Measurements from ENCODE around the gene KIAA0825.

The KIAA0825 gene, protein sequence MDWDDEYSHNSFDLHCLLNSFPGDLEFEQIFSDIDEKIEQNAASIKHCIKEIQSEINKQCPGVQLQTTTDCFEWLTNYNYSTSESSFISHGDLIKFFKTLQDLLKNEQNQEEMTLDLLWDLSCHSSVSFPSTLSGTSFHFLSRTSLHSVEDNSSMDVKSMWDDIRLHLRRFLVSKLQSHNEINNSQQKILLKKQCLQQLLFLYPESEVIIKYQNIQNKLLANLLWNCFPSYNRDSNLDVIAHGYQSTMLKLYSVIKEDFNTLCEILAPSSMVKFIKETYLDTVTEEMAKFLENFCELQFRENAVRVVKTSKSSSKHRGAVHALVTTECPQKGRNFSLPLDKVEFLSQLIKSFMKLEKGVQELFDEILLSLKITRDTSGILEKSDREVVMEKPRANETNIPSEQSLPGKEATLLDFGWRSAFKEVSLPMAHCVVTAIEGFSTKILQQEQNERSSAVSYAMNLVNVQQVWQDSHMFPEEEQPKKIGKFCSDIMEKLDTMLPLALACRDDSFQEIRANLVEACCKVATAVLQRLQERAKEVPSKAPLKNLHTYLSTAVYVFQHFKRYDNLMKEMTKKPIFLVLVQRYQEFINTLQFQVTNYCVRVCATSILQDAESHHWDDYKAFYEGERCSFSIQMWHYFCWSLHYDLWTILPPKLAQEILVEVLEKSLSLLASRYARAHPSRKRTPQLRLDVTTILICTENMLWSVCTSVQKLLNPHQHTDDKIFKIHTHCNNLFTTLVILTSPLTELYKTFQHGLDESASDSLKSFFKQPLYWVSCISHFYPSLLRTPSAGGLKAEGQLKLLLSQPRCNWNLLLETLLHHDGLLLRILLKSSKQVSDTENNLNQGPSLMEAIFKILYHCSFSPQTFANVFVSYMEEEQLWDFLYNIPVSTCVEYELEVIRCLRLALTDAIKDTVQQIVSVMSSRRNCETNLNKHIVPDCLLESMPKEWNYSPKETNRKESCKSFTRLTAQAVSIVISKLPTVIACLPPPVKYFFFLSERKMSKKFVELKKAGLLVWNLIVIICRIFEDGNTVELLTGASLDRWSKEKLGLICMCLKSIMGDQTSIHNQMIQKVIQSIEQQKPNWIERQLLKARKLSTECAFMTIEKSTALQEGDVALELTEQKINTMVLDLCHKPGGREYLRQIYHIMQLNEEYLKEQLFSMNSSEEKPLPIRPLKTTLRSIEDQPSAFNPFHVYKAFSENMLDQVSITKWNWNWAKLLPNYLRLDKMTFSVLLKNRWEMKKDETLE (N-terminal part only)

DNA sequence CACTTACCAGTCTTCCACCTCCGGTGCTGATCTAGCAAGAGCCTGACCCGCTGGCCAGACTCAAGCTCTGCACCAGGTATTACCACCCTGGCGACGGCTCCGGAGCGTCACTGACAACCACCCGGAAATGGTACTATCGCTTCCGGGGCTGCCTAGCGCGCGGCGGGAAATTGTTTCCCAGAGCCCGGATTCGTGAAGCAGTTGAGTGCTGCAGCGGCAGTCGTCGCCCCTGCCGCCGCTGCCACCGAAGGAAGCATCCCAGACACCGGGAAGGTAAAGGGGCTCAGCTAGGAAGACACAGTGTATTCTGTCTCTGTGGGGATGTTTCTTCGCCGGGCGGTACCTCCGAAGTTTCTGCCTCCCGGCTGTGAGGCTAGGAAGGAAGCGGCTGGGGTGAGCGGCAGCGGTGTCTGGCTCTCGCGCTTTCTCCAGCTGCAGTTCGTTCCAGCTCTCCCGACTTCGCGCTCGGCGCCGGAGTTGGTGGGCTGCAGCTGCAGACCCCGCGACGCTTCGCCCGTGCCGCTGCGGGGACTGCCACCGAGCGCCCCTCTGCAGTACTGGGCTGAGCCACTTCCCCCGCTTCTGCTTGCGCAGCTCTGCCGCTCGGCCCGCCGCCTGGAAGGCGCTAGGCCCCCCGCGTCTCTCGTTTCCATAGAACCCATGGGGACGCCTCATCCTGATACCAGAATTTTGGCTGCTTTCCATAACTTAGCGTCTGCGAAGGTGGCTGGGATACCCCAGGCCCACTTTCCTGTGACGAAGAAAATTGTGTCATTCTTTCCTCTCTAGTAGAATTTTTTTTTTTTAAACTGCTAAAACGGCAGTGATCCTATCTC, at the start of gene KIAA0825, which contains the start of gene SLF1:
Gene KIAA0825 (minus strand): TSS at position 112 of the 836 bp plus-strand sequence. CDS start 81,478 bp downstream, outside the sequence.
Gene SLF1 (plus strand): TSS at position 177 of the 836 bp plus-strand sequence. CDS start 10,142 bp downstream, outside the sequence.
- DNase-seq: peak; percentile 80 to 81

DNA sequence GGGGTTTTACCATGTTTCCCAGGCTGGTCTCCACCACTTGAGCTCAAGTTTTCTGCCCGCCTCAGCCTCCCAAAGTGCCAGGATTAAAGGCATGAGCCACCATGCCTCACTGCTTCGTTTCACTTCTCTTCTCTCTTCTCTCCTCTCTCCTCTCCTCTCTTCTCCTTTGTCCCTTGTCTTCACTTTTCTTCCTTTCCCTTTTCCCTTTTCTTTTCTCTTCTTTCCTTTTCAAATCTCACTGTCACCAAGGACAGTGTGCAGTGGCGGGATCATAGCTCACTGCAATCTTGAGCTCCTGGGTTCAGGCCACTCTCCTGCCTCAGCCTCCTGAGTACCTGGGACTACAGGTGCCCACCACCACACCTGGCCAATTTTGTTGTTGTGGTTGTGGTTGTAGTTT, 49.5 kb upstream of the KIAA0825 start:
- DNase-seq: no peak

DNA sequence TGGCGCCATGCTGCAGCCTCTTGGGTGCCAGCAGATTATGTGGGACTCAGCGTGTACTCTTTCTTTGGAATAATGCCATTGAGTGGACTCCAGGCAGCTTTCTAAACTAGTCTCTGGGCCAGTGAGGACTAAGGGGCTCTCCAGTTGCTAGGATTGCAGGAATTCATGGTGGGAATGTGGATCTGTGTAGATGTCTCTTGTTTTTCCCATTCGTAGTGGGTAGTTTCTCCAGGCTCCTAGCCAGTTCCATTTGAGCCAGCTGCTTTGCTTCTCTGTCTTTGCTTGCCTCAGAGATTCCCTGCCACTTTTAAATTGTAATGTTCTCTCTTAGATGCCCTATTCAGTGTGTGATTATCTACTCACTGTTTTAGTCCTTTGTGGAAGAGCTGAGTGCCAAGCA, 42.7 kb upstream of the KIAA0825 start:
- no peak for DNase-seq

DNA sequence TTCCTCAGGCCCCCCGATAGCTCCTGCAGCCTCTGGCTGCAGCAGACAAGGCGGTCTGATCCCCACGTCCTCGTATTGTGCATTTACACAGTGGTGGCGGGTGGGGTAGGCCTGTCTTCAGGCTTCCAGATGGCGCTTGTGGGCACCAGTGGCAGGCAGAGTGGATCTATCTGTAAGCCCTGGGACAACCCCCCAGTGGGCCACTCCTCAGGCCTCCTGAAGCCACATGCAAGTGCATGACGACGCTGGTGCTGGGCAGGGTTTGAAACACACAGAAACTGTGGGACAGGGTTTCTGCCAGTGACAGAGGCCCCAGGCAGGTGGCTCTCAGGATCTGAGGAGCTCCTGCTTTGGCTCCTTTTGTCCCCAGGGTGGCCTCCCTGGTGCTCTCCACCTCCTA, 42.1 kb upstream of the KIAA0825 start:
- no peak for DNase-seq

DNA sequence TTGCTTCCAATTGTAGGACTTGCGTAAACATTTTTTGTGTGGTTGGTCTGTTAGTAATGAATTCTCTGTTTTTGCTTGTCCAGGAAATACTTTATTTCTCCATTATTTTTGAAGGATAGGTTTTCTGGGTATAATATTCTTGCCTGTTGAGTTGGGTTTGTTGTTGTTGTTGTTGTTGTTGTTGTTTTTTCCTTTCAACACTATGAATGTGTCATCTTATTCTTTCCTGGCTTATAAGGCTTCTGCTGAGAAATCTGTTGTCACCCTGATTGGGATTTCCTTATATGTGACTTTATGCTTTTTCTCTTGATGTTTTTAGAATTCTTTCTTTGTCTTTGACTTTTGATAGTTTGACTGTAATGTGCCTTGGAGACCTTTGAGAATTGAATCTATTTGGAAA, 39.9 kb upstream of the KIAA0825 start:
- no peak for DNase-seq

DNA sequence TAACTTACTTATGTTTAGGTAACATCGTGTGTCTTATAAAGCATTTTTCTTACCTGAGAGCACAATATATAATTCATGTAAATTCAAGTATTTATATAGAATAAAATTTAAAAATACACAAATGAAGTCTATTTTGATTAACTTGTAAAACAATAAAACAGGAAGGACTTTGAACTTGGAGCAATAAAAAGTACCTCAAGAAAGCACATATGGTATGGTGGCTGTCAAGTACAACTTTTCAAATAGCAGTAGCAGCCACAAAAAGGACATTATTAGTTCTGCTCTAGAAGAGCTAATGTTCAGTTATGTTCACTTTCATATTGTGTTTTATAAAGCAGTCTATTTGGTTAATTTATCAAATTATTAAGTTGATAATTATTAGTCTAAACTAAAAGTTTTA, 31.5 kb upstream of the KIAA0825 start:
- no peak for DNase-seq

DNA sequence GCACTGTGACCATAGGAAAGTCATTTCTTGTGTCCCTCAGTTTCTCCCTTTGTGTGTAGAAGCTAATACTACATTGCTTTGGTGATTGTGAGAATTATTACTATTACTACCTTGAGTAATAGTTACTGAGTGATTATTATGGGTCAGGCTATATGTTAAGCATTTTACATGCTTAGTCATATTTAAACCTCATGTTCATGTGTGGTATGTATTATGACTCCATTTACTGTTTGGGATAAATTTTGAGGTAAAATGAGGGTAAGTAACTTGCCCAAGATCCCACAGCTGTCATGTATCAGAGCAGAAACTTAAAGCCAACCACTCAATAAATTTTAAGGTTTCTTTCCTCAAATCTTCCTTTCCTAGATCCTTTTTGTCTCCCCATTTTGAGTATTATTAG, 28.4 kb upstream of the KIAA0825 start:
- DNase-seq: no peak

DNA sequence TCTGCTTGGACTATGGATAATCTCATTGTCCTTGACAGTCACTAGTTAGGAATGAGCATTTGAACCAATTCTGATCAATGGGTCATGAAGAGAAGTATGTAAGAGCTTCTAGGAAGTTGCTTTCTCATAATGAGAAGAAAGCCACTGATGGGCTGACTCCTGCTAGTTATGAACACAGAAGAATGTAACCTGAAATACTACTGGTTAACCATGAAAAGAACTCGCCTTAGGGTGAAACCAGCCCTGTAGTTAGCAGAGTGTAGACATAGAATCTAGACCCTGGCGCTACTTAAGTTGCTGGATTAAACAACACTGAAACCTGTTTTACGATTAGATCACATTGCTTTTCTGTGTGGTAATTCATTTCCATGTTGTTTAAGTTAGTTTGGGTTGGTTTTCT, 26.6 kb upstream of the KIAA0825 start:
- DNase-seq: no peak

DNA sequence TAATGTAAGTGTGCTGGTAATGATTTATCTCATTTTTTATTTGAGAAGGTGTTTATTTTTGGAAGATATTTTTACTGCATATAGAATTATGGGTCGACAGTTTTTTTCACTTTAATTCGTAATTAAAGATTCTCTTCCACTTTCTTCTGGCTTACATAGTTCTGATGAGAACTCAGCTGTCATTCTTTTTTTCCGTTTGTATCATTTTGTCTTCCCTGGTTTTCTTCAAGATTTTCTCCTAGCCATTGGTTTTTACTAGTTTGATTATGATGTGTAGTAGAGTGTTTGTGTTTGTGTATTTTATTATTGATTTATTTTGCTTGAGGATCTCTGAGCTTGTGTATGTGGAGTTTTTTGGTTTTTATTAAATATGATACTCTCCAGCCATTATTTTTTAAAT, 21.8 kb upstream of the KIAA0825 start:
- DNase-seq: no peak

DNA sequence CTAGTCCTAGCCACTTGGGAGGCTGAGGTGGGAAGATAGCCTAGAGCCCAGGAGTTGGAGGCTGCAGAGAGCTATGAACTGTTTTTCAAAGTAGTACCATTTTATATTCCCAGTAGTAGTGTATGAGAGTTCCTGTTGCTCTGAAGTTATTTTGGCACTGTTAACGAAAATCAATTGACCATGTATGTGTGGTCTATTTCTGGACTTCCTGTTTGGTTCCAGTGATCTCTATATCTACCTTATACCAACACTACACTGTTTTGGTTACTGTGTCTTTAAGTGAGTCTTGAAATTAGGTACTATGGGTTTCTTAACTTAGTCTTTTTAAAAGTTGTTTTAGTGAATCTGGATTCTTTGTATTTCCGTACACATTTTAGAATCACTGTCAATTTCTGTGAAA, 13.6 kb upstream of the KIAA0825 start:
- DNase-seq: no peak

DNA sequence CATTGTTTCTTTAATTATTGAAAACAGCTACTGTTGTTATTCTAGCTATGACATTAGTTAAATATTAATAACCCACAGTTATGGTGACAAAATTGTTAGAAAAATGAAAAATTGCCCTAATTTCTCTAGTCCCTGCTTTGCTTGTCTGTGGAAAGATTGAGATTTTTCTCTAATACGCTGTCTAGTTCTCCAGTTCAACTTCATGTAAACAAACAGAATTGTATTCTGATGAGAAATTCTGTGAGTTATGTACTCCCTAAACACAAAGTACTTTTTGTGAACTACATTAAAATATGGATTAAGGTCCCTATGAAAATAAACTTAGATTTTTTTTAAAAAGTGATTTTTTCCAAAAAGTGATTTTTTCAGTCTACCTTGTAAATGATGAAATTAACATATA, 8.8 kb upstream of the KIAA0825 start:
- no peak for DNase-seq

DNA sequence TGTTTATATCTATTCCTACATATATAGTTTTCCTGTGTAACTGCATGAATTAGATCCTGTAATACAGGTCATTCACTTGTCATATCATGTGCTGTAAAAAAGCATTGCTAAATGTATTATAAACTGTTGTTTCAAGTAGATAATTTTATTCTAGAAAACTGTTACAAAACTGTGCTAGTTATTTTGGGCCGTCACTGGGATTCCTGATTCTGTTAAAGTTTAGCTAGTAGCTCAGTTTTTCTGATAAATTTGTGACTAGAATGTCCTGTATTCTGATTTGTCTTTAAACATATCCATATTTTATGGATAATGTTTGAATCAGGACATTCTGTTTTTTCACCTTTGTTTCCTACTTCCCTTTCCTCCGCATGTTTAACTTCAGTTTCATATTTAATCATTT, 5.5 kb upstream of the KIAA0825 start:
- DNase-seq: no peak

DNA sequence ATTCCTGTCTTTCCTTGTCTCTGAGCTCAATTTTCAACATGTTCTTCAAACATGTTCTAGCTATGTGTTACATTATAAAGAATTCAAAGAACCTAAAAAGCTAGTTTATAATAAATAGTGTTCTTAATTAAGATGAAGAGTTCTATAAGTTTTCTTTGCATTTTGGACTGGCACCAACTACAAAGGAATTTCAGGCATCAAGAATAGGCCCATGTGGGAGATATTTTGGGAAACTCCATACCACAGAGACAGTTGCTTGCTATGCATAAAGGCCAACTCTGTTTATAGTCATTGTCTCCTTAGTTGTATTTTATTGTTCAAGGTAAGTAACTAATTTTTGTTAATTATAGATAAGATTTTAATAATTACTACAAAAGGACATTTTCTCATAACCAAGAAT, 4.6 kb upstream of the KIAA0825 start:
- DNase-seq: no peak

DNA sequence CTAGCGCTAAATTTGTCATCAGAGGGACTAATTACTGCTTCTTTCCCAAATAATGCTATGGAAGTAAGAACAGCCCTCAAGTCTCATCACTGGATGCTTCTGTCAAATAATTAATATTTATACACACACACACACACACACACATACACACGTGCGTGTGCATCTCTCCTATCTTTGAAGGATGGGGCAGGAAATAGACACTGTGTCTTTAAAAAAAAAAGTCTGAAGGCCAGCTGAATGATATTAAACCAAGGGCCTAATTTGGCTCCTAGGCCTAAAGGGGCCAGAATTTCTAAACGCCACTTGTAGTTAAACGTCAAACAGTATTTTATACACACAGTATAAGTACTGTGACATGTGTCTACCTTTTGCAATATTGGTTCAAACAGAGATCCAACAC, 3.4 kb upstream of the KIAA0825 start:
- DNase-seq: no peak

DNA sequence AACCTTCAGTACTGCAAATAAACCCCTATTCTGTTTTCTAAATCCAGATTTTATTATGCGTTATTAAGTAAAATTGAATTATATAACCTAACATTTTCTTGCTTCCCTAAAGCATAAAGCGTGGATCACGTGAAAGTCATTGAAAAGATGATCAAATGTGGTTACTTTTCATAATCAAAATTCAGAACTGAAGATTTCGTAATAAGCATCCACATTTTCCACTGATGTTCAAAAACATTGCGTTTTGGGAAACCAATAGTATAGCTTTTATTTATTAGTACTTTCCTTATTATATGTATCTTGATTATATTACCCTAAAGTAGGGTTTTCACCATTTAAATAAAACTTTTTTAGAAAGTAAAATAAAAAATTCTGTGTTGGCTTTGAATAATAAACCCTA, 1.9 kb upstream of the KIAA0825 start:
- DNase-seq: no peak

DNA sequence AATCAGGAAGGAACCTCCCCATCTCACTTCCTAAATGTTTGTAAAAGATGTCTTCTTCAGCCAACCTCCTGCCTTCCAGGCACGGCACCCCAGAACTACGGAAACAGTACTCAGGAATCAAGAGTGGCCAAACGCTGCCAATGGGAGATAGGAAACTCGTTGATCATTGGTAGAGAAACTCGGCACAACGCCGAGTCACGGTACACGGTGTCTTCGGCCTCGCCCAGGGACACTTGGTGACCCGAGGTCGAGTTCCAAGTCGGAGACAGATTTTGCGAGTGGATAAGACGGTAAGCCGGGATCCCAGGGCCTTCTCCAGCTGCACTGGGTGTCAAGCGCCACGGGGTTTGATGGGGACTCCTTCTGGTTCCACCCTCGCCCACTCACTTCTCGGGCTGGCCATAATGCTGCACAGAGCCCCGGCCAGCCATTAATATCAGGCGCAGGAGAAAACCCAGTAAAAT, 343 bp downstream of the KIAA0825 start:
- no peak for DNase-seq

DNA sequence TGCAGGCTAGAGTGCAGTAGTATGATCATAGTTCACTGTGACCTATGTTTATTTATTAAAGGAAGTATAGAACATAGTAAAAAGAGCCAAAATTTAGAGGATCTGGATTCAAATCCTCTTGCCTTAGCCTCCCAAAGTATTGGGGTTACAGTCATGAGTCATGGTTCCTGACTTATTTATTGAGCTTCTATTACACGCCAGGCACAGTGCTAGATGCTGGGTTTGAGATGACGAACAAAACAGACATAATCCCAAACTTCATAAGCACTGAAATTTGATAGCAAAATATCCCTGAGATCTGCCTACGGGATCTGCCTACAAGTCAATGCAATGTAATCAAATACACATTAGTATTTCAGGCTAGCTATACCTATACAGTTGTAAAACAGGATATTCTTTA, 2.5 kb downstream of the KIAA0825 start:
- DNase-seq: no peak

DNA sequence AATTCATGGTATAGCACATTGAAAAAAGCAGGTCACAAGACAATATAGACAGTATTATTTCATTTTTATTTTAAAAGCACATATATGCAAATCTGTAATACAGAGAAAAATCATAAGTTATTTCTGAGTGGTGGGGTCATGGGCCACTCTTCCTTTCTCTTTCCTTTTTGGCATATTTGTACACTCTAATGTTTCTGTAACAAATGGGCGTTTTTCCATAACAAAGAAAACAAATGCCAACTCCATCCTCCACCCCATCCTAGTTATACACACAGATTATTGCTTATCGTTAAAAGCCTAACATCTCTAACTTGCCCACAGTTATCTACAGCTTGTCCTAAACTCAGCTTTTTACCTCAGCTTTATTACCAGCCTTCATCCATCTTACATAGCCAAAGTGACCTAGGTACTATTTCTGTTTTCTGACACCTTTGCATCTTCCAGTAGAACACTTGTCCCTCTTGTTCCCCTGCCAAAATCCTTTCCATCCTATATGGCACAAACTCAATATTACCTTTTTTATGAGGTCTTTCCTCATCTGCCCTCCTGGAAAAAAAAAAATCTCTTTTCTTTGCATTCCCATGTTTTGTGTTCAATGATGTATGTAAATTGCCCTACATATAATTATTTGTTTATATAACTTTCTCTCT, 4.1 kb downstream of the KIAA0825 start:
- DNase-seq: no peak

DNA sequence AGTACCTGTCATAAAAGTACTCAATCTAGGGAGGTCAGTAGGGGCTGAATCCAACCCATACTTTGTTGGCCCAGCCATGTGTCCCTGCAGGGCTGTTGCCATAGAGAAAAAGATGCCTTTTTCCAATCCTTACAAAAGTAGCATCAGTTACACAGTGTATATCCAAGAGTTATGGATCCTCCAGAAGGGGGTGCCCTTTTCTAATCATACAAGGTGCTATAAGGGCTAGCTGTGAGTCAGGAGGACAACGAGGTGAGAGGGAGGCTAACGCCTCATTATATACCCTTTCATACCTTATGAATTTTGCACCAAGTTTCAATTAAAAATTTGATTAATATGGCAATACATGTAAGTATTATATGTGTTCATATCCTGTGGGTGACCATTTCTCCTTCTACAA, 4.8 kb downstream of the KIAA0825 start:
- DNase-seq: peak in 1 of 2 donors; percentile 10

DNA sequence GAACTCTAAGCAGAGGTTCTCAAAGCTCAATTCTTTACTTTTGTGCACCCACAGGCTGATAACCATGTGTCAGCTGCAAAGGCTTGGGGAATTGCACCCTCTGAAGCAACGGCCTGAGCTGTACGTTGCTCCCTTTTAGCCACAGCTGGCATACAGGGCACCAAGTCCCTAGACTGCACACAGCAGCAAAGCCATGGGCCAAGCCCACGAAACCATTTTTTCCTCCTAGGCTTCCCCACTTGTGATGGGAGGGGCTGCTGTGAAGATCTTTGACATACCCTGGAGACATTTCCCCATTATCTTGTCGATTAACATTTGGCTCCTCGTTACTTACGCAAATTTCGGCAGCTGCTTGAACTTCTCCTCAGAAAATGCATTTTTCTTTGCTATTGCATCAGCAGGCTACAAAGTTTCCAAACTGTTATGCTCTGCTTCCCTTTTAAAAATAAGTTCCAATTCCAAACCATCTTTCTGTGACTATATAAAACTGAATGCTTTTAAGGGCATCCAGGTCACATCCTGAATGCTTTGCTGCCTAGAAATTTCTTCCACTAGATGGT, 23.0 kb downstream of the KIAA0825 start:
- no peak for DNase-seq

Data from activated CD4-positive, alpha-beta T cell treated with anti-CD3 and anti-CD28 coated beads for 4 hours (primary cell).